Bone marrow (tissue), 2 donors: ENCODE measurements around the gene PHF3.

Experiments
- DNase-seq, 2 donors: peaks; one replicate each; lab custom pipeline; 2025; lab: John Stamatoyannopoulos, UW

Gene PHF3

GRCh38 chr6:63635588-63636517 is at the start of gene PHF3:
Gene PHF3, plus strand, starts transcription at chr6:63635802. Its CDS starts 10,750 bp downstream, at chr6:63646552.
- peak; percentile 70 to 92 for DNase-seq

- DNase-seq = no peak
These were observed 45.6 kb upstream of the PHF3 start for GRCh38 chr6:63589952-63590411.

GRCh38 chr6:63592886-63593285 is 42.7 kb upstream of the PHF3 start:
- DNase-seq = no peak

- no peak for DNase-seq
These were observed 38.2 kb upstream of the PHF3 start for GRCh38 chr6:63597141-63598048.

- DNase-seq = peak in 1 of 2 donors; percentile 73
These were observed 37.3 kb upstream of the PHF3 start for GRCh38 chr6:63598049-63599036.

- DNase-seq = no peak
These were observed 36.4 kb upstream of the PHF3 start for GRCh38 chr6:63599243-63599642.

- DNase-seq = peak in 1 of 2 donors; percentile 3
These were observed 35.5 kb upstream of the PHF3 start for GRCh38 chr6:63600136-63600535.

GRCh38 chr6:63609231-63609630 is 26.4 kb upstream of the PHF3 start:
- DNase-seq = no peak

GRCh38 chr6:63610944-63611343 is 24.7 kb upstream of the PHF3 start:
- DNase-seq = no peak

GRCh38 chr6:63611560-63611959 is 24.0 kb upstream of the PHF3 start:
- DNase-seq = no peak

- no peak for DNase-seq
These were observed 20.0 kb upstream of the PHF3 start for GRCh38 chr6:63615590-63615989.

- DNase-seq = no peak
These were observed 11.5 kb upstream of the PHF3 start for GRCh38 chr6:63624091-63624490.

- no peak for DNase-seq
These were observed 5.1 kb upstream of the PHF3 start for GRCh38 chr6:63630466-63630865.

- no peak for DNase-seq
These were observed 972 bp upstream of the PHF3 start for GRCh38 chr6:63634630-63635029.

- no peak for DNase-seq
These were observed 401 bp upstream of the PHF3 start for GRCh38 chr6:63635215-63635587.

- DNase-seq = peak; percentile 8 to 30
These were observed 968 bp downstream of the PHF3 start for GRCh38 chr6:63636518-63637021.

GRCh38 chr6:63637865-63638445 is 2.4 kb downstream of the PHF3 start:
- DNase-seq = no peak

GRCh38 chr6:63640062-63640461 is 4.5 kb downstream of the PHF3 start:
- no peak for DNase-seq

- peak in 1 of 2 donors; percentile 54 for DNase-seq
These were observed 8.3 kb downstream of the PHF3 start for GRCh38 chr6:63643862-63644261.

GRCh38 chr6:63644668-63645326 is 9.2 kb downstream of the PHF3 start:
- DNase-seq = no peak
